Measurements from ENCODE around the gene CFAP58. TPM values are rescaled to one million over a fixed set of nuclear protein-coding genes. Genes with fewer than 3 reads are reported as not detected.

The CFAP58 gene
- total RNA-seq, 4 donors from 2014 or later: 0.13 to 0.36 (median 0.27) TPM; not detected in 1

GRCh38 chr10:104487794-104488438 lies 134.3 kb downstream of the CFAP58 start:
- H3K9me3 ChIP-seq: no peaks in the 10 kb centered on the region
- no peaks in the 10 kb centered on the region for H3K36me3 ChIP-seq
- H3K27me3 ChIP-seq: no peaks in the 10 kb centered on the region
- in situ Hi-C loops (cut with MboI; ENCODE audit: low sequenced_read_pairs in 4 of 4) (no loop called here), intact Hi-C loops (cut with DNase I; ENCODE audit: low total_unique reads) (no loop called here)
- no peak overlapping the region for H3K27ac ChIP-seq
- ATAC-seq (no peak), DNase-seq (no peak)
- H3K4me3 ChIP-seq: no peak overlapping the region
- TF ChIP-seq POLR2A (IDR thresholded peaks at IDR 0.05): no peak
- no peak for TF ChIP-seq CTCF (IDR thresholded peaks at IDR 0.05 in 4 of 5, conservative IDR thresholded peaks at IDR 0.05 in 1 of 5)
- peaks cover 7 to 8% of the 10 kb centered on the region in 2 donors for H3K4me1 ChIP-seq

- no peaks in the 10 kb centered on the region for H3K36me3 ChIP-seq
- in situ Hi-C loops (cut with MboI; ENCODE audit: low sequenced_read_pairs in 4 of 4): no loop called here
Measured at GRCh38 chr10:104488439-104488832, 134.8 kb downstream of the CFAP58 start.

DNA sequence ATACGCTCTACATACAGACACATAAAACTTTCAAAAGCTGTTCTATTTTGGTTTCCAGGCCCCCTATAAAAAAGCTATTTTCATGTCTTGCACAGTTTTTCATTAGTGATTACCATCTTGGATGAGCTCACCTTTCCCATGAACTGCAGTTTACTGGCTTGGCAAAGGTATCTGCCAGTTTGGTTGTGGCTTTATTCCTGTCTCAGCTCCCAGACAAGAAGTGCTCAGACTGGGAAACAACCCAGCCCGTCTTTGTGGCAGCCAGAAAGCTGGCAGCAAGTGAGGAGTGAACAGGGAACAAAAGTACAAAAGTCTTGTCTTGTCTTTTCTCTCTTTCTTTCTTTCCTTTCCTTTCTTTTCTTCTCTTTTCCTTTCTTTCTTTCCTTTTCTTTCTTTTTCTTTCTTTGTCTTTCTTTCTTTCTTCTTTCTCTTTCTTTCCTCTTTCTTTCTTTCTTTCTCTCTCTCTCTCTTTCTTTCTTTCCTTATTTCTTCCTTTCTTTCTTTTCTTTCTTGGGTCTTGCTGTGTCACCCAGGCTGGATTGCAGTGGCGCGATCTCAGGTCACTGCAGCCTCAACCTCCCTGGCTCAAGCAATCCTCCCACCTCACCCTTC lies 138.8 kb downstream of the CFAP58 start:
- in situ Hi-C loops (cut with MboI; ENCODE audit: low sequenced_read_pairs in 4 of 4): no loop called here
- no peak overlapping the region for H3K27ac ChIP-seq

More at GRCh38 chr10:104488439-104488832, 134.8 kb downstream of the CFAP58 start:
- Histone ChIP-seq H3K4me1 (peaks cover 10% of the 10 kb centered on the region in 2 donors), H3K9me3 (no peaks in the 10 kb centered on the region), H3K27ac (no peak overlapping the region), H3K27me3 (no peaks in the 10 kb centered on the region), H3K4me3 (no peak overlapping the region)
- TF ChIP-seq POLR2A (IDR thresholded peaks at IDR 0.05) (no peak), CTCF (IDR thresholded peaks at IDR 0.05 in 4 of 5, conservative IDR thresholded peaks at IDR 0.05 in 1 of 5) (no peak)
- intact Hi-C loops (cut with DNase I; ENCODE audit: low total_unique reads): no loop called here
- no peak for ATAC-seq
- no peak for DNase-seq

DNA sequence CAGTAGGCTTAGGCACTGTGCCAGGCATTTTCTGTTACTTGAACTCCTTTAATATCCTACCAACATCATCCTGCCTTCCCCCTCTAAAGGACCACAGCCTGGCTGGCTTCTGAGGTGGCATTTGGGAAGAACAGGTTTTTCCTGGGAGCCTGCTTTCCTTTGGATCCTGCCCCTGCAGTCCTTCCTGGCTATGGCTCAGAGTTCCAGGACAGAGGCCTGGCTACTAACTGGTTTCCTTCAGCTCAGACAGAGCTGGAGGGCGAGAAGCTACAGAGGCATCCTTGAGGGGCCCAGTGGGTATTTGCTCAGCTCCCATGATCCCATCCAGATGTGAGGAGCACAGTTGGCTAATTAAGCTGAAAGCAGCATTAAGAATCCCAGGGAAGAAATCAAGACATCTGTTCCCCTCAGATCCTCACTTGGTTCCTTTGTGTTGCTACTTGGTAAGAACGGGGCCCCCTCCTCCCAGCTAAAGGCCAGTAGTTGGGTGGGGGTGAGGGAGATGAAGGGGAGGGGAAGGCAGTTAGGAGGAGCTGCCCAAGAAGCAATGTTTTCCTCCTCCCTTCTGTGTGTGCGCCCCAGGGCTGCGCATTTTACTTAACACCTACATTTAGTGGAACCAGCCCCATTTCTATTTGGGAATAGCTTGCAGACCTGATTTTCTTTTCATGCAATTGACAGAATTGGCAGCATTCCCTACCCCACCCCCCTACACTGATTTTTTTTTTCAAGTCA lies 144.9 kb downstream of the CFAP58 start:
- H3K4me1 ChIP-seq: no peaks in the 10 kb centered on the region
- H3K4me3 ChIP-seq: no peak overlapping the region
- intact Hi-C loops (cut with DNase I; ENCODE audit: low total_unique reads): no loop called here
- no peak for TF ChIP-seq POLR2A (IDR thresholded peaks at IDR 0.05)
- no peak for TF ChIP-seq CTCF (IDR thresholded peaks at IDR 0.05 in 4 of 5, conservative IDR thresholded peaks at IDR 0.05 in 1 of 5)
- no peaks in the 10 kb centered on the region for H3K36me3 ChIP-seq
- H3K27me3 ChIP-seq: no peaks in the 10 kb centered on the region
- ATAC-seq (no peak), DNase-seq (no peak)
- in situ Hi-C loops (cut with MboI; ENCODE audit: low sequenced_read_pairs in 4 of 4): no loop called here
- no peak overlapping the region for H3K27ac ChIP-seq
- no peaks in the 10 kb centered on the region for H3K9me3 ChIP-seq

More for the DNA sequence above, 138.8 kb downstream of the CFAP58 start:
- no peak for TF ChIP-seq POLR2A (IDR thresholded peaks at IDR 0.05)
- TF ChIP-seq CTCF (IDR thresholded peaks at IDR 0.05 in 4 of 5, conservative IDR thresholded peaks at IDR 0.05 in 1 of 5): no peak
- Histone ChIP-seq H3K4me3 (no peak overlapping the region), H3K27me3 (no peaks in the 10 kb centered on the region), H3K9me3 (no peaks in the 10 kb centered on the region), H3K36me3 (no peaks in the 10 kb centered on the region), H3K4me1 (peaks cover 10% of the 10 kb centered on the region in 2 donors)
- DNase-seq: peak in 1 of 2 donors; percentile 18
- peak in 1 of 2 donors; percentile 54 for ATAC-seq
- intact Hi-C loops (cut with DNase I; ENCODE audit: low total_unique reads): no loop called here
